ENCODE data around the gene UBE2M. TPM values are rescaled to one million over a fixed set of nuclear protein-coding genes. Genes with fewer than 3 reads are reported as not detected.

The UBE2M gene
- total RNA-seq, 1 experiment from 2014 or later, result 127 TPM

Small RNAs within 50 kb of the gene (microRNA-seq; reads per million reads assigned to microRNA genes)
- 0.70 reads per million for gene MIR6807 (ENCODE audit: borderline microRNAs expressed)

Other genes starting within 250 kb of the UBE2M start
- gene ZSCAN22, start 231.6 kb downstream of the UBE2M start, total RNA-seq (2021), result 4.7 and 4.8 TPM in 2 replicates
- 17.4 and 22.2 TPM in 2 replicates for gene A1BG, start 205.1 kb downstream of the UBE2M start, total RNA-seq (2021)
- 2.4 TPM in 2 replicates for gene ZNF497, start 195.9 kb downstream of the UBE2M start, total RNA-seq (2021)
- gene ZNF837, start 177.6 kb downstream of the UBE2M start, total RNA-seq (2021), result 3.4 and 3.8 TPM in 2 replicates
- gene RPS5, start 171.3 kb downstream of the UBE2M start, total RNA-seq (2021), result 1,400 and 1,442 TPM in 2 replicates
- 2.0 and 2.1 TPM in 2 replicates for gene RNF225, start 163.0 kb downstream of the UBE2M start, total RNA-seq (2021)
- gene ZNF584, start 150.0 kb downstream of the UBE2M start, total RNA-seq (2021), result 6.5 and 7.4 TPM in 2 replicates
- gene ZNF132, start 118.5 kb downstream of the UBE2M start, total RNA-seq (2021), result 0.24 and 0.42 TPM in 2 replicates
- 6.3 and 8.7 TPM in 2 replicates for gene ZNF324B, start 107.0 kb downstream of the UBE2M start, total RNA-seq (2021)
- gene ZNF324, start 91.5 kb downstream of the UBE2M start, total RNA-seq (2021), result 12.7 and 14.8 TPM in 2 replicates
- 7.6 and 8.4 TPM in 2 replicates for gene ZNF446, start 82.3 kb downstream of the UBE2M start, total RNA-seq (2021)
- gene SLC27A5, start 46.6 kb downstream of the UBE2M start, total RNA-seq (2021), result 16.7 and 17.1 TPM in 2 replicates
- 18.7 and 18.8 TPM in 2 replicates for gene ZBTB45, start 38.8 kb downstream of the UBE2M start, total RNA-seq (2021)
- 1,058 and 1,084 TPM in 2 replicates for gene TRIM28, start 14.5 kb downstream of the UBE2M start, total RNA-seq (2021)
- gene CHMP2A, start 3.5 kb downstream of the UBE2M start, total RNA-seq (2021), result 105 and 109 TPM in 2 replicates
- gene MZF1, start 14.7 kb upstream of the UBE2M start, total RNA-seq (2021), result 23.6 and 24.2 TPM in 2 replicates

Measured in H9 (cell line).